GM12878 (cell line): Measurements from ENCODE around the gene HOXC13. TPM values are rescaled to one million over a fixed set of nuclear protein-coding genes. Genes with fewer than 3 reads are reported as not detected.

Experiments
- ATAC-seq: fragments of 200-7000 bp; cut with Tn5 transposase; 3 replicates; pipeline ENCODE4 v1.9.1; 2020; ENCODE audit warnings: mild to moderate bottlenecking, moderate library complexity
- BruUV-seq: library from RNA; stranded (reverse); fragments of 400-500 nt; replicated peaks from 2 replicates; lab custom pipeline; 2021; lab: Mats Ljungman, UMichigan
- CTCF ChIA-PET: fragments of 300-600 bp; sonication (Branson Sonifier 250); formaldehyde crosslinking; extraction: SDS; loops from one replicate; lab custom pipeline; 2021; ENCODE audit warnings: inconsistent platforms; lab: Yijun Ruan, JAX
- POLR2A ChIA-PET: fragments of 350-600 bp; formaldehyde crosslinking; extraction: SDS; loops from one replicate; lab custom pipeline; 2021; ENCODE audit warnings: inconsistent platforms; lab: Charles Lee
- RAD21 ChIA-PET: fragments of 300-600 bp; sonication (Branson Sonifier 250); formaldehyde crosslinking; loops from one replicate; lab custom pipeline; 2023; ENCODE audit warnings: antibody characterized with exemption; ENCODE audit not compliant: unreplicated experiment; lab: Charles Lee
- SMC1A ChIA-PET: fragments of 300-600 bp; sonication (Branson Sonifier 250); formaldehyde crosslinking; loops from one replicate; lab custom pipeline; 2023; ENCODE audit not compliant: unreplicated experiment, uncharacterized antibody; lab: Charles Lee
- DNase-seq: peaks from one replicate; pipeline ENCODE4 v3.0.0-alpha.2; 2011; ENCODE audit warnings: low read depth, low spot score
- FAIRE-seq: peaks from 3 replicates; lab custom pipeline; 2011; peaks lifted over from hg19 to GRCh38; lab: Jason Lieb, UNC
- H2AFZ ChIP-seq: 2 replicates; pipeline ENCODE4 v1.6.0; 2011; ENCODE audit warnings: low read depth, low read length, control low read depth; ENCODE audit not compliant: control insufficient read depth
- H3K27ac ChIP-seq: 2 replicates; pipeline ENCODE4 v1.5.1; 2011; ENCODE audit warnings: control low read depth; ENCODE audit not compliant: control insufficient read depth, insufficient read depth
- H3K27me3 ChIP-seq, 2 experiments: replicated peaks in 1 of 2; 2 replicates each; pipeline versions ENCODE4 v1.6.0 to v1.6.1; 2011; ENCODE audit warnings: low read length in 1 of 2; ENCODE audit not compliant: control insufficient read depth in 2 of 2, insufficient read depth in 2 of 2
- H3K36me3 ChIP-seq, 2 experiments: 2 replicates each; pipeline ENCODE4 v1.5.1; 2011; ENCODE audit warnings: low read length in 1 of 2; ENCODE audit not compliant: control insufficient read depth in 2 of 2, insufficient read depth in 2 of 2
- H3K4me1 ChIP-seq: 2 replicates; pipeline ENCODE4 v1.6.1; 2011; ENCODE audit warnings: mild to moderate bottlenecking, low read length, moderate library complexity, mixed read lengths; ENCODE audit not compliant: control insufficient read depth, insufficient read depth
- H3K4me2 ChIP-seq: 2 replicates; pipeline ENCODE4 v1.6.0; 2011; ENCODE audit warnings: control low read depth; ENCODE audit not compliant: control insufficient read depth, insufficient read depth
- H3K4me3 ChIP-seq: fragments of 200-600 bp; sonication (generic); 2 replicates; pipeline ENCODE4 v1.5.1; 2016
- H3K79me2 ChIP-seq: 2 replicates; pipeline ENCODE4 v1.6.0; 2011; ENCODE audit warnings: low read length; ENCODE audit not compliant: control insufficient read depth, insufficient read depth
- H3K9ac ChIP-seq: 2 replicates; pipeline ENCODE4 v1.8.0; 2011; ENCODE audit warnings: low read length, control low read depth, mixed read lengths; ENCODE audit not compliant: control insufficient read depth, insufficient read depth
- H3K9me3 ChIP-seq: replicated peaks from 3 replicates; pipeline ENCODE4 v1.5.1; 2011; ENCODE audit warnings: mild to moderate bottlenecking, low read length; ENCODE audit not compliant: control insufficient read depth, insufficient read depth
- H4K20me1 ChIP-seq: 2 replicates; pipeline ENCODE4 v1.6.0; 2011; ENCODE audit not compliant: control insufficient read depth, insufficient read depth
- ATF7 ChIP-seq: fragments of 450-650 bp; IDR thresholded peaks from 2 replicates; pipeline ENCODE4 v1.6.1; 2016; ENCODE audit warnings: low read depth, mild to moderate bottlenecking
- BHLHE40 ChIP-seq, 2 experiments: fragments of 450-650 bp in 1 of 2; IDR thresholded peaks; 2 replicates each; pipeline ENCODE4 v1.6.1; 2011 to 2017; ENCODE audit warnings: low read depth in 2 of 2, borderline replicate concordance in 1 of 2, improper control_type of control experiment in 1 of 2, low read length in 1 of 2, mild to moderate bottlenecking in 1 of 2
- BMI1 ChIP-seq: fragments of 450-650 bp; IDR thresholded peaks from 2 replicates; pipeline ENCODE4 v1.6.1; 2016; ENCODE audit warnings: mild to moderate bottlenecking, moderate library complexity, borderline replicate concordance
- BRCA1 ChIP-seq: IDR thresholded peaks from 2 replicates; pipeline ENCODE4 v1.6.1; 2011; ENCODE audit warnings: low read depth, low read length, improper control_type of control experiment
- ELK1 ChIP-seq: IDR thresholded peaks from 2 replicates; pipeline ENCODE4 v1.6.1; 2012; ENCODE audit warnings: low read depth, low read length, improper control_type of control experiment
- ESRRA ChIP-seq: IDR thresholded peaks from 2 replicates; pipeline ENCODE4 v1.6.1; 2012; ENCODE audit warnings: mild to moderate bottlenecking, low read length, improper control_type of control experiment
- HCFC1 ChIP-seq: fragments of 150-350 bp; IDR thresholded peaks from 2 replicates; pipeline ENCODE4 v1.6.1; 2014; ENCODE audit warnings: low read length
- IKZF1 ChIP-seq: fragments of 450-650 bp; conservative IDR thresholded peaks from 2 replicates; pipeline ENCODE4 v1.6.1; 2017; ENCODE audit warnings: antibody characterized with exemption, mild to moderate bottlenecking
- IKZF2 ChIP-seq, 2 experiments: fragments of 450-650 bp; IDR thresholded peaks; 2 replicates each; pipeline ENCODE4 v1.6.1; 2017; ENCODE audit warnings: mild to moderate bottlenecking in 2 of 2, moderate library complexity in 2 of 2
- LARP7 ChIP-seq: fragments of 450-650 bp; IDR thresholded peaks from 2 replicates; pipeline ENCODE4 v1.6.1; 2017; ENCODE audit warnings: mild to moderate bottlenecking
- MEF2B ChIP-seq: fragments of 450-650 bp; IDR thresholded peaks from 2 replicates; pipeline ENCODE4 v1.6.1; 2018; ENCODE audit warnings: mild to moderate bottlenecking, moderate library complexity; ENCODE audit not compliant: partially characterized antibody, poor library complexity, severe bottlenecking
- NBN ChIP-seq: fragments of 450-650 bp; IDR thresholded peaks from 2 replicates; pipeline ENCODE4 v1.6.1; 2016
- NR2F1 ChIP-seq: fragments of 450-650 bp; conservative IDR thresholded peaks from 2 replicates; pipeline ENCODE4 v1.6.1; 2017; ENCODE audit warnings: mild to moderate bottlenecking
- STAT3 ChIP-seq: IDR thresholded peaks from 2 replicates; pipeline ENCODE4 v1.6.1; 2011; ENCODE audit warnings: low read depth, low read length, improper control_type of control experiment
- ZNF274 ChIP-seq: IDR thresholded peaks from one replicate; pipeline ENCODE4 v1.8.0; 2011; ENCODE audit not compliant: insufficient read length, insufficient read depth
- WGBS: methylation state at CpG from one replicate; pipeline ENCODE4 v1.1.6; 2016; ENCODE audit warnings: low lambda C conversion rate; ENCODE audit not compliant: insufficient replicate concordance, insufficient coverage; ENCODE audit errors: missing lambda C conversion rate; 5-methylcytosine and 5-hydroxymethylcytosine counted together
- in situ Hi-C: fragments of 300-500 bp; cut with MboI; formaldehyde crosslinking; loops from 9 replicates; pipeline ENCODE4 v1.14.3; 2018; ENCODE audit warnings: mixed read lengths
- intact Hi-C: fragments of 100-400 bp; cut with micrococcal nuclease; formaldehyde crosslinking; loops from one replicate; pipeline ENCODE4 v1.14.2; 2022; ENCODE audit not compliant: unreplicated experiment
- polyA plus RNA-seq, 11 experiments: library from polyadenylated mRNA; depleted of rRNA in 4 of 11; unstranded in 6 of 11; stranded (reverse) in 5 of 11; fragments of >200 nt; fragmentation: Nextera tagmentation in 4 of 11; fragmentation: Illumina TruSeq in 1 of 11; extraction: Ambion mirVana in 4 of 11; extraction: Trizol in 1 of 11; gene quantifications; 1 replicate in 1 of 11; 2 replicates in 10 of 11; pipeline versions ENCODE4 v1.2.1 to v1.2.3, GENCODE V29; 2011 to 2016; ENCODE audit warnings: inconsistent platforms in 2 of 11, missing spikeins in 2 of 11, low read depth in 1 of 11
- total RNA-seq, 4 experiments: library from RNA; depleted of rRNA in 3 of 4; stranded (reverse); fragments of >200 nt in 3 of 4; fragmentation: Illumina TruSeq in 1 of 4; extraction: Trizol in 1 of 4; gene quantifications; 2 replicates each; pipeline versions ENCODE4 v1.2.1 to v1.2.3, GENCODE V29; 2013 to 2021
- TF ChIP-seq, protein P1 (sequence below): IDR thresholded peaks from 2 replicates; pipeline ENCODE4 v1.6.1; 2011; ENCODE audit warnings: borderline replicate concordance, low read depth, mild to moderate bottlenecking, moderate library complexity, mixed read lengths, low read length; ENCODE audit not compliant: insufficient read depth; ENCODE audit errors: extremely low read length
- TF ChIP-seq, protein P2 (sequence below): fragments of 450-650 bp; IDR thresholded peaks from 2 replicates; pipeline ENCODE4 v1.6.1; 2016; ENCODE audit warnings: mild to moderate bottlenecking, moderate library complexity, borderline replicate concordance

The HOXC13 gene
- total and polyA plus RNA-seq, 10 of the 15 experiments (the other 5 are each of a cell fraction or from before 2014, with no cell fraction given) = not detected

DNA sequence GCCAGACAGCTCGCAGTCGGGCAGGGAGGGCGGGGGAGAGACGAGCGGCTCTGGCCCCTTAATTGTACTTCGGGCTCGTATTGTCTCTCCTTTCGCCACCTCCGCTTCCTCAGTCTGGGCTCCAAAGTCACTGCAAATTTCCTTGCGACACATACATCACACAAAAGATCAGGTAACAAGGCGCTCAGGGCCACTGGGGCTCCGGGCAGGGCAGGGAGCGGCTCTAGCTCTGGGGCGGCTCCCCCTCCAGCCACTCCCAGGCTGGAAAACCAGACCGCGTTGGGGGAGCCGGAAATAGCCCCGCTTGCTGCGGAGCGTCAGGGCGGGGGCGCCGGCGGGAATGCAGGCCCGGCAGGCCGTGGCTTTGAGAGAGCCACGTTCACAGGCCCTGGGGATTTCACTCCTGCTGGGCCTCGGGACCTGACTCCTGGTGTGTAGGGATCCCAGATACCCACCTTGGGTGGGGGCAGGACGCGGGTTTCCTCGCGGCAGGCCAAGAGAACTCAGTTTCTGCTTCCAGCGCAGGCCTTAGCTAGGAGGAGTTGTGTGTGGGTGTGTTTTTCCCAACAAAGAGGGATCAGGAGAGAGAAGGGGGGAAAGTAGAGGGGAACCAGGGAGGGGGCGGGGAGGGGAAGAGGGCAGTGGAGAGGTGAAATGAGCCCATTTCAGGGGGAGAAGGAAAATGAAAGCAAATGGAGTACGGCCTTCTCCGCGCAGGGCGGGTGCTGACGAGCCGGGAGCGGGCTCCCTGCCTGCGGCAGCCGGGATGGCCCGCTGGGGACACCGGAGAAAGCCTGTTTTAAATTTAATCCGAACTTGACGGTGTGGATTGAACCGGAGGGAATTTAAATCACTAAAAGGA lies 57.0 kb downstream of the HOXC13 start:
- ChIA-PET CTCF (interaction anchor here (0.8 to 2.0 kb wide), 5 partner anchors 10 to 212 kb away, joined by 3 to 6 read pairs (median 6); partner anchors contain the start of gene HOXC10), RAD21 (interaction anchor here (0.8 to 1.0 kb wide), 3 partner anchors 10 to 196 kb away, joined by 3 to 4 read pairs (median 3); partner anchors contain the start of genes HOXC10 and HOXC4), POLR2A (interaction anchor here (0.9 to 1.3 kb wide), 2 partner anchors 10 to 37 kb away, joined by 3 to 4 read pairs; no protein-coding TSS in a partner anchor), SMC1A (interaction anchor here (0.9 to 1.7 kb wide), 8 partner anchors 8 to 231 kb away, joined by 3 to 7 read pairs (median 4); partner anchors contain the start of genes HOXC10 and SMUG1)
- DNase-seq = no peak
- Histone ChIP-seq H3K4me1 (peaks cover 7% of the 10 kb centered on the region), H3K9ac (peak overlapping the region; percentile 30; the same call in 1 of the 2 replicates), H3K79me2 (no peaks in the 10 kb centered on the region), H2AFZ (peak overlapping the region; percentile 43), H3K36me3 (no peaks in the 10 kb centered on the region), H3K27ac (no peak overlapping the region), H3K4me3 (peak overlapping the region; percentile 54), H3K9me3 (no peaks in the 10 kb centered on the region), H3K4me2 (peak overlapping the region; percentile 85), H3K27me3 (peaks cover 31 to 54% of the 10 kb centered on the region in 2 experiments), H4K20me1 (no peaks in the 10 kb centered on the region)
- TSS peak; percentile 50 for BruUV-seq
- no peak for FAIRE-seq
- ATAC-seq = peak; percentile 63
- intact Hi-C loops = no loop called here
- TF ChIP-seq, protein P1, sequence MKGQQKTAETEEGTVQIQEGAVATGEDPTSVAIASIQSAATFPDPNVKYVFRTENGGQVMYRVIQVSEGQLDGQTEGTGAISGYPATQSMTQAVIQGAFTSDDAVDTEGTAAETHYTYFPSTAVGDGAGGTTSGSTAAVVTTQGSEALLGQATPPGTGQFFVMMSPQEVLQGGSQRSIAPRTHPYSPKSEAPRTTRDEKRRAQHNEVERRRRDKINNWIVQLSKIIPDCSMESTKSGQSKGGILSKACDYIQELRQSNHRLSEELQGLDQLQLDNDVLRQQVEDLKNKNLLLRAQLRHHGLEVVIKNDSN = no peak
- no peak for TF ChIP-seq ATF7
- TF ChIP-seq STAT3 = no peak
- no peak for TF ChIP-seq HCFC1
- no peak for TF ChIP-seq ESRRA
- TF ChIP-seq BMI1 = no peak
- TF ChIP-seq, protein P2, sequence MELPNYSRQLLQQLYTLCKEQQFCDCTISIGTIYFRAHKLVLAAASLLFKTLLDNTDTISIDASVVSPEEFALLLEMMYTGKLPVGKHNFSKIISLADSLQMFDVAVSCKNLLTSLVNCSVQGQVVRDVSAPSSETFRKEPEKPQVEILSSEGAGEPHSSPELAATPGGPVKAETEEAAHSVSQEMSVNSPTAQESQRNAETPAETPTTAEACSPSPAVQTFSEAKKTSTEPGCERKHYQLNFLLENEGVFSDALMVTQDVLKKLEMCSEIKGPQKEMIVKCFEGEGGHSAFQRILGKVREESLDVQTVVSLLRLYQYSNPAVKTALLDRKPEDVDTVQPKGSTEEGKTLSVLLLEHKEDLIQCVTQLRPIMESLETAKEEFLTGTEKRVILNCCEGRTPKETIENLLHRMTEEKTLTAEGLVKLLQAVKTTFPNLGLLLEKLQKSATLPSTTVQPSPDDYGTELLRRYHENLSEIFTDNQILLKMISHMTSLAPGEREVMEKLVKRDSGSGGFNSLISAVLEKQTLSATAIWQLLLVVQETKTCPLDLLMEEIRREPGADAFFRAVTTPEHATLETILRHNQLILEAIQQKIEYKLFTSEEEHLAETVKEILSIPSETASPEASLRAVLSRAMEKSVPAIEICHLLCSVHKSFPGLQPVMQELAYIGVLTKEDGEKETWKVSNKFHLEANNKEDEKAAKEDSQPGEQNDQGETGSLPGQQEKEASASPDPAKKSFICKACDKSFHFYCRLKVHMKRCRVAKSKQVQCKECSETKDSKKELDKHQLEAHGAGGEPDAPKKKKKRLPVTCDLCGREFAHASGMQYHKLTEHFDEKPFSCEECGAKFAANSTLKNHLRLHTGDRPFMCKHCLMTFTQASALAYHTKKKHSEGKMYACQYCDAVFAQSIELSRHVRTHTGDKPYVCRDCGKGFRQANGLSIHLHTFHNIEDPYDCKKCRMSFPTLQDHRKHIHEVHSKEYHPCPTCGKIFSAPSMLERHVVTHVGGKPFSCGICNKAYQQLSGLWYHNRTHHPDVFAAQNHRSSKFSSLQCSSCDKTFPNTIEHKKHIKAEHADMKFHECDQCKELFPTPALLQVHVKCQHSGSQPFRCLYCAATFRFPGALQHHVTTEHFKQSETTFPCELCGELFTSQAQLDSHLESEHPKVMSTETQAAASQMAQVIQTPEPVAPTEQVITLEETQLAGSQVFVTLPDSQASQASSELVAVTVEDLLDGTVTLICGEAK = 0 out of 2 replicates have a peak, but pooled peaks have one; percentile 20
- no peak for TF ChIP-seq ZNF274
- TF ChIP-seq NBN = no peak
- TF ChIP-seq IKZF2 (IDR thresholded peaks at IDR 0.05) = peak; percentile 40 to 54; a peak in 2 of 4 replicates
- TF ChIP-seq MEF2B = no peak
- TF ChIP-seq BHLHE40 (IDR thresholded peaks at IDR 0.05; ENCODE audit: borderline replicate concordance in 1 of 2, low read depth in 2 of 2, low read length in 1 of 2) = peak in 1 of 2 experiments; percentile 2; a peak in 1 of 4 replicates
- TF ChIP-seq IKZF1 = peak; percentile 68
- TF ChIP-seq NR2F1 = no peak
- 0 out of 2 replicates have a peak, but pooled peaks have one; percentile 18 for TF ChIP-seq ELK1
- no peak for TF ChIP-seq BRCA1
- TF ChIP-seq LARP7 = no peak
- in situ Hi-C loops = no loop called here
- WGBS = 2% methylated on average over 40 of the region's 48 CpGs
